NB4 (cell line): ENCODE results near the gene BCKDHB.

ENCODE experiments used
- MAX ChIP-seq: IDR thresholded peaks from 2 replicates; pipeline ENCODE4 v1.6.1; 2011; ENCODE audit warnings: low read depth, low read length
- TF ChIP-seq, protein P1 (sequence below): IDR thresholded peaks from one replicate; pipeline ENCODE4 v1.5.1; 2012; ENCODE audit warnings: low read depth, low read length

DNA sequence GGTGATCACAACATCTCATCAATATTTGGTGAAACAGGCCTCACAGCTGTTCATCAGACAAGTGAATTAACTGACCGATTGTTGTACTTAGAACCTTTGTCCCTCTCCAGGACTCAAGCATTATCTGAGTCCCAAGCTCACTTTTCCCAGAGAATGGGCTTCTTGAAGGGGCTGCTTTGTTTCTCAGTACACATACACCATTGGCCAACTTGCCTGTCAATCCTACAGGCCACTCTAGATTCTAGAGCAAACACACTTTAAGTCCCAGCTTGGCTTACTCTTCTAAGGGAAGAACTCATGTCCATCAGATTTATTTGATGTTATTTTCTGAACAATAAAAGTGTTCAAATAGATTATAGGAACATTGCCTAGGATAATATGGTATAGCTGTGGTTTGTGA is 249.5 kb downstream of the BCKDHB start:
- TF ChIP-seq, protein P1, sequence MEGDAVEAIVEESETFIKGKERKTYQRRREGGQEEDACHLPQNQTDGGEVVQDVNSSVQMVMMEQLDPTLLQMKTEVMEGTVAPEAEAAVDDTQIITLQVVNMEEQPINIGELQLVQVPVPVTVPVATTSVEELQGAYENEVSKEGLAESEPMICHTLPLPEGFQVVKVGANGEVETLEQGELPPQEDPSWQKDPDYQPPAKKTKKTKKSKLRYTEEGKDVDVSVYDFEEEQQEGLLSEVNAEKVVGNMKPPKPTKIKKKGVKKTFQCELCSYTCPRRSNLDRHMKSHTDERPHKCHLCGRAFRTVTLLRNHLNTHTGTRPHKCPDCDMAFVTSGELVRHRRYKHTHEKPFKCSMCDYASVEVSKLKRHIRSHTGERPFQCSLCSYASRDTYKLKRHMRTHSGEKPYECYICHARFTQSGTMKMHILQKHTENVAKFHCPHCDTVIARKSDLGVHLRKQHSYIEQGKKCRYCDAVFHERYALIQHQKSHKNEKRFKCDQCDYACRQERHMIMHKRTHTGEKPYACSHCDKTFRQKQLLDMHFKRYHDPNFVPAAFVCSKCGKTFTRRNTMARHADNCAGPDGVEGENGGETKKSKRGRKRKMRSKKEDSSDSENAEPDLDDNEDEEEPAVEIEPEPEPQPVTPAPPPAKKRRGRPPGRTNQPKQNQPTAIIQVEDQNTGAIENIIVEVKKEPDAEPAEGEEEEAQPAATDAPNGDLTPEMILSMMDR = no peak
- TF ChIP-seq MAX = no peak
